ENCODE results near the gene SEMA6D.

Gene SEMA6D

GRCh38 chr15:47746516-47746915 is 29.2 kb downstream of the SEMA6D start:
- Histone ChIP-seq H3K27ac (ENCODE audit: low read length) (no peak overlapping the region), H3K4me3 (ENCODE audit: low read length) (no peak overlapping the region), H3K4me1 (ENCODE audit: control insufficient read depth, low read depth, low read length) (peaks cover 15% of the 10 kb centered on the region), H3K27me3 (ENCODE audit: control insufficient read depth, insufficient read depth, low read length) (peaks cover 18% of the 10 kb centered on the region), H3K36me3 (ENCODE audit: control insufficient read depth, low read depth, low read length) (no peaks in the 10 kb centered on the region), H3K9me3 (ENCODE audit: control insufficient read depth, low read depth, low read length) (no peaks in the 10 kb centered on the region), H3K9ac (ENCODE audit: low read length) (no peak overlapping the region)

- Histone ChIP-seq H3K9ac (ENCODE audit: low read length) (no peak overlapping the region), H3K9me3 (ENCODE audit: control insufficient read depth, low read depth, low read length) (peaks cover 4% of the 10 kb centered on the region), H3K4me3 (ENCODE audit: low read length) (no peak overlapping the region), H3K27me3 (ENCODE audit: control insufficient read depth, insufficient read depth, low read length) (no peaks in the 10 kb centered on the region), H3K36me3 (ENCODE audit: control insufficient read depth, low read depth, low read length) (no peaks in the 10 kb centered on the region), H3K27ac (ENCODE audit: low read length) (no peak overlapping the region), H3K4me1 (ENCODE audit: control insufficient read depth, low read depth, low read length) (no peaks in the 10 kb centered on the region)
These were observed 32.9 kb downstream of the SEMA6D start for GRCh38 chr15:47750030-47750739.

GRCh38 chr15:47750740-47751262 is 33.5 kb downstream of the SEMA6D start:
- Histone ChIP-seq H3K9ac (ENCODE audit: low read length) (no peak overlapping the region), H3K4me3 (ENCODE audit: low read length) (no peak overlapping the region), H3K9me3 (ENCODE audit: control insufficient read depth, low read depth, low read length) (peaks cover 4% of the 10 kb centered on the region), H3K4me1 (ENCODE audit: control insufficient read depth, low read depth, low read length) (no peaks in the 10 kb centered on the region), H3K36me3 (ENCODE audit: control insufficient read depth, low read depth, low read length) (no peaks in the 10 kb centered on the region), H3K27me3 (ENCODE audit: control insufficient read depth, insufficient read depth, low read length) (no peaks in the 10 kb centered on the region), H3K27ac (ENCODE audit: low read length) (no peak overlapping the region)

- Histone ChIP-seq H3K4me1 (ENCODE audit: control insufficient read depth, low read depth, low read length) (peaks cover 3% of the 10 kb centered on the region), H3K27ac (ENCODE audit: low read length) (no peak overlapping the region), H3K9ac (ENCODE audit: low read length) (no peak overlapping the region), H3K27me3 (ENCODE audit: control insufficient read depth, insufficient read depth, low read length) (no peaks in the 10 kb centered on the region), H3K4me3 (ENCODE audit: low read length) (no peak overlapping the region), H3K36me3 (ENCODE audit: control insufficient read depth, low read depth, low read length) (no peaks in the 10 kb centered on the region), H3K9me3 (ENCODE audit: control insufficient read depth, low read depth, low read length) (peaks cover 4% of the 10 kb centered on the region)
These were observed 36.3 kb downstream of the SEMA6D start for GRCh38 chr15:47753591-47753990.

GRCh38 chr15:47754312-47754711 is 37.0 kb downstream of the SEMA6D start:
- Histone ChIP-seq H3K36me3 (ENCODE audit: control insufficient read depth, low read depth, low read length) (no peaks in the 10 kb centered on the region), H3K4me3 (ENCODE audit: low read length) (no peak overlapping the region), H3K9ac (ENCODE audit: low read length) (no peak overlapping the region), H3K27ac (ENCODE audit: low read length) (no peak overlapping the region), H3K4me1 (ENCODE audit: control insufficient read depth, low read depth, low read length) (peaks cover 3% of the 10 kb centered on the region), H3K9me3 (ENCODE audit: control insufficient read depth, low read depth, low read length) (peaks cover 4% of the 10 kb centered on the region), H3K27me3 (ENCODE audit: control insufficient read depth, insufficient read depth, low read length) (no peaks in the 10 kb centered on the region)

GRCh38 chr15:47755941-47756340 is 38.6 kb downstream of the SEMA6D start:
- H3K9ac ChIP-seq (ENCODE audit: low read length) = no peak overlapping the region
- H3K4me1 ChIP-seq (ENCODE audit: control insufficient read depth, low read depth, low read length) = peaks cover 3% of the 10 kb centered on the region
- H3K4me3 ChIP-seq (ENCODE audit: low read length) = no peak overlapping the region
- H3K36me3 ChIP-seq (ENCODE audit: control insufficient read depth, low read depth, low read length) = no peaks in the 10 kb centered on the region
- no peak overlapping the region for H3K27ac ChIP-seq (ENCODE audit: low read length)
- no peaks in the 10 kb centered on the region for H3K27me3 ChIP-seq (ENCODE audit: control insufficient read depth, insufficient read depth, low read length)
- peaks cover 4% of the 10 kb centered on the region for H3K9me3 ChIP-seq (ENCODE audit: control insufficient read depth, low read depth, low read length)

GRCh38 chr15:47756872-47757271 is 39.6 kb downstream of the SEMA6D start:
- H3K36me3 ChIP-seq (ENCODE audit: control insufficient read depth, low read depth, low read length) = no peaks in the 10 kb centered on the region
- H3K4me3 ChIP-seq (ENCODE audit: low read length) = no peak overlapping the region
- no peak overlapping the region for H3K27ac ChIP-seq (ENCODE audit: low read length)
- peaks cover 3% of the 10 kb centered on the region for H3K4me1 ChIP-seq (ENCODE audit: control insufficient read depth, low read depth, low read length)
- no peaks in the 10 kb centered on the region for H3K27me3 ChIP-seq (ENCODE audit: control insufficient read depth, insufficient read depth, low read length)
- H3K9me3 ChIP-seq (ENCODE audit: control insufficient read depth, low read depth, low read length) = peaks cover 4% of the 10 kb centered on the region
- H3K9ac ChIP-seq (ENCODE audit: low read length) = no peak overlapping the region

GRCh38 chr15:47757331-47757730 is 40.0 kb downstream of the SEMA6D start:
- no peaks in the 10 kb centered on the region for H3K27me3 ChIP-seq (ENCODE audit: control insufficient read depth, insufficient read depth, low read length)
- H3K4me1 ChIP-seq (ENCODE audit: control insufficient read depth, low read depth, low read length) = peaks cover 3% of the 10 kb centered on the region
- H3K27ac ChIP-seq (ENCODE audit: low read length) = no peak overlapping the region
- no peak overlapping the region for H3K9ac ChIP-seq (ENCODE audit: low read length)
- no peak overlapping the region for H3K4me3 ChIP-seq (ENCODE audit: low read length)
- no peaks in the 10 kb centered on the region for H3K36me3 ChIP-seq (ENCODE audit: control insufficient read depth, low read depth, low read length)
- H3K9me3 ChIP-seq (ENCODE audit: control insufficient read depth, low read depth, low read length) = peaks cover 4% of the 10 kb centered on the region

GRCh38 chr15:47762621-47763020 is 45.3 kb downstream of the SEMA6D start:
- H3K4me1 ChIP-seq (ENCODE audit: control insufficient read depth, low read depth, low read length) = peaks cover 4% of the 10 kb centered on the region
- no peak overlapping the region for H3K27ac ChIP-seq (ENCODE audit: low read length)
- H3K9ac ChIP-seq (ENCODE audit: low read length) = no peak overlapping the region
- H3K4me3 ChIP-seq (ENCODE audit: low read length) = no peak overlapping the region
- H3K27me3 ChIP-seq (ENCODE audit: control insufficient read depth, insufficient read depth, low read length) = no peaks in the 10 kb centered on the region
- H3K36me3 ChIP-seq (ENCODE audit: control insufficient read depth, low read depth, low read length) = no peaks in the 10 kb centered on the region
- no peaks in the 10 kb centered on the region for H3K9me3 ChIP-seq (ENCODE audit: control insufficient read depth, low read depth, low read length)

GRCh38 chr15:47764666-47765065 is 47.4 kb downstream of the SEMA6D start:
- H3K36me3 ChIP-seq (ENCODE audit: control insufficient read depth, low read depth, low read length) = no peaks in the 10 kb centered on the region
- no peak overlapping the region for H3K9ac ChIP-seq (ENCODE audit: low read length)
- no peak overlapping the region for H3K27ac ChIP-seq (ENCODE audit: low read length)
- no peak overlapping the region for H3K4me3 ChIP-seq (ENCODE audit: low read length)
- no peaks in the 10 kb centered on the region for H3K27me3 ChIP-seq (ENCODE audit: control insufficient read depth, insufficient read depth, low read length)
- no peaks in the 10 kb centered on the region for H3K9me3 ChIP-seq (ENCODE audit: control insufficient read depth, low read depth, low read length)
- H3K4me1 ChIP-seq (ENCODE audit: control insufficient read depth, low read depth, low read length) = peaks cover 4% of the 10 kb centered on the region

- Histone ChIP-seq H3K27me3 (ENCODE audit: control insufficient read depth, insufficient read depth, low read length) (no peaks in the 10 kb centered on the region), H3K36me3 (ENCODE audit: control insufficient read depth, low read depth, low read length) (no peaks in the 10 kb centered on the region), H3K9ac (ENCODE audit: low read length) (no peak overlapping the region), H3K27ac (ENCODE audit: low read length) (no peak overlapping the region), H3K4me1 (ENCODE audit: control insufficient read depth, low read depth, low read length) (peaks cover 4% of the 10 kb centered on the region), H3K9me3 (ENCODE audit: control insufficient read depth, low read depth, low read length) (no peaks in the 10 kb centered on the region), H3K4me3 (ENCODE audit: low read length) (no peak overlapping the region)
These were observed 49.1 kb downstream of the SEMA6D start for GRCh38 chr15:47766406-47766805.

- H3K27ac ChIP-seq (ENCODE audit: low read length) = no peak overlapping the region
- no peaks in the 10 kb centered on the region for H3K27me3 ChIP-seq (ENCODE audit: control insufficient read depth, insufficient read depth, low read length)
- no peak overlapping the region for H3K4me3 ChIP-seq (ENCODE audit: low read length)
- H3K9me3 ChIP-seq (ENCODE audit: control insufficient read depth, low read depth, low read length) = no peaks in the 10 kb centered on the region
- H3K36me3 ChIP-seq (ENCODE audit: control insufficient read depth, low read depth, low read length) = no peaks in the 10 kb centered on the region
- H3K9ac ChIP-seq (ENCODE audit: low read length) = no peak overlapping the region
- H3K4me1 ChIP-seq (ENCODE audit: control insufficient read depth, low read depth, low read length) = peaks cover 4% of the 10 kb centered on the region
These were observed 49.7 kb downstream of the SEMA6D start for GRCh38 chr15:47767035-47767434.

Measured in iPS-18a (cell line).